Stimulated activated CD8-positive, alpha-beta memory T cell treated with anti-CD3 and anti-CD28 coated beads, Interleukin-12 subunit alpha, Interleukin-12 subunit beta, amount 100 ng/mL, for 4 hours (primary cell): ENCODE results near the gene MYOCOS.
A peak's percentile ranks its signal among the peaks of the same experiment; 100 is the strongest.
"Not testable (repeated sequence)": the region's sequence is repeated elsewhere in the genome, so short reads cannot be mapped to it uniquely, and the experiment has no call there.

ENCODE experiments used
- DNase-seq: peaks from one replicate; pipeline ENCODE4 v3.0.0-alpha.2; 2020; ENCODE audit warnings: low read depth

The MYOCOS gene

GRCh38 chr1:171625225-171625624 is 3.2 kb downstream of the MYOCOS start:
- no peak for DNase-seq

- DNase-seq, result no peak
These were observed 5.0 kb downstream of the MYOCOS start for GRCh38 chr1:171627020-171627419.

- no peak for DNase-seq
These were observed 6.2 kb downstream of the MYOCOS start for GRCh38 chr1:171628225-171628624.

- DNase-seq, result no peak
These were observed 13.6 kb downstream of the MYOCOS start for GRCh38 chr1:171635661-171636060.

GRCh38 chr1:171636141-171636540 is 14.1 kb downstream of the MYOCOS start:
- no peak for DNase-seq

- DNase-seq, result no peak
These were observed 16.0 kb downstream of the MYOCOS start for GRCh38 chr1:171637928-171638576.

GRCh38 chr1:171640225-171640624 is 18.2 kb downstream of the MYOCOS start:
- no peak for DNase-seq

GRCh38 chr1:171641076-171641864 is 19.2 kb downstream of the MYOCOS start:
- DNase-seq, result no peak

GRCh38 chr1:171642197-171642596 is 20.2 kb downstream of the MYOCOS start:
- DNase-seq, result no peak

- no peak for DNase-seq
These were observed 21.1 kb downstream of the MYOCOS start for GRCh38 chr1:171643156-171643555.

- DNase-seq, result peak; percentile 13
These were observed 22.9 kb downstream of the MYOCOS start for GRCh38 chr1:171644805-171645483.

- DNase-seq, result no peak
These were observed 23.7 kb downstream of the MYOCOS start for GRCh38 chr1:171645553-171646248.

- DNase-seq, result no peak
These were observed 24.2 kb downstream of the MYOCOS start for GRCh38 chr1:171646249-171646560.

GRCh38 chr1:171652234-171652822 is 30.3 kb downstream of the MYOCOS start, which contains the start of gene MYOC:
MYOC (minus strand) TSS chr1:171652688; CDS start chr1:171652611, 77 bp downstream.
- no peak for DNase-seq

- no peak for DNase-seq
These were observed 31.8 kb downstream of the MYOCOS start for GRCh38 chr1:171653796-171654195.

- no peak for DNase-seq
These were observed 32.3 kb downstream of the MYOCOS start for GRCh38 chr1:171654201-171654941.

- DNase-seq, result peak; percentile 17
These were observed 33.1 kb downstream of the MYOCOS start for GRCh38 chr1:171654942-171655745.

GRCh38 chr1:171655746-171656116 is 33.7 kb downstream of the MYOCOS start:
- no peak for DNase-seq

- DNase-seq, result not testable (repeated sequence)
These were observed 34.2 kb downstream of the MYOCOS start for GRCh38 chr1:171656206-171656605.

- DNase-seq, result no peak
These were observed 39.1 kb downstream of the MYOCOS start for GRCh38 chr1:171661076-171661650.
